Activated CD4-positive, alpha-beta memory T cell treated with anti-CD3 and anti-CD28 coated beads for 36 hours (primary cell): ENCODE data around the gene IQCH. TPM values are rescaled to one million over a fixed set of nuclear protein-coding genes. Genes with fewer than 3 reads are reported as not detected.

ENCODE experiments used
- CTCF ChIA-PET: fragments of 350-600 bp; sonication (Branson Sonifier 250); formaldehyde crosslinking; loops from one replicate; lab custom pipeline; 2021; ENCODE audit warnings: antibody characterized with exemption, inconsistent platforms; lab: Charles Lee
- POLR2A ChIA-PET: fragments of 350-600 bp; sonication (Branson Sonifier 250); formaldehyde crosslinking; loops from one replicate; lab custom pipeline; 2021; ENCODE audit warnings: antibody characterized with exemption; lab: Charles Lee
- DNase-seq: peaks from one replicate; pipeline ENCODE4 v3.0.0-alpha.2; 2020
- H3K27ac Mint-ChIP-seq: one replicate; pipeline ENCODE4 v1.8.0; 2021; ENCODE audit warnings: mixed read lengths
- H3K27me3 Mint-ChIP-seq: one replicate; pipeline ENCODE4 v1.8.0; 2021; ENCODE audit warnings: mixed read lengths
- H3K36me3 Mint-ChIP-seq: one replicate; pipeline ENCODE4 v1.8.0; 2021; ENCODE audit warnings: mixed read lengths
- H3K4me1 Mint-ChIP-seq: one replicate; pipeline ENCODE4 v1.8.0; 2021; ENCODE audit warnings: low read depth, mixed read lengths
- H3K4me3 Mint-ChIP-seq: one replicate; pipeline ENCODE4 v1.8.0; 2021; ENCODE audit warnings: mild to moderate bottlenecking, mixed read lengths
- H3K9me3 Mint-ChIP-seq: one replicate; pipeline ENCODE4 v1.8.0; 2021; ENCODE audit warnings: mixed read lengths
- intact Hi-C: fragments of 100-400 bp; cut with micrococcal nuclease; formaldehyde crosslinking; loops from one replicate; pipeline ENCODE4 v1.15.1; 2023
- total RNA-seq, 2 experiments: library from RNA; stranded (reverse); gene quantifications; one replicate each; pipeline ENCODE4 v1.2.3, GENCODE V29; 2021

IQCH gene
- total RNA-seq, 2 experiments from 2014 or later, result 1.6 to 2.8 TPM

DNA sequence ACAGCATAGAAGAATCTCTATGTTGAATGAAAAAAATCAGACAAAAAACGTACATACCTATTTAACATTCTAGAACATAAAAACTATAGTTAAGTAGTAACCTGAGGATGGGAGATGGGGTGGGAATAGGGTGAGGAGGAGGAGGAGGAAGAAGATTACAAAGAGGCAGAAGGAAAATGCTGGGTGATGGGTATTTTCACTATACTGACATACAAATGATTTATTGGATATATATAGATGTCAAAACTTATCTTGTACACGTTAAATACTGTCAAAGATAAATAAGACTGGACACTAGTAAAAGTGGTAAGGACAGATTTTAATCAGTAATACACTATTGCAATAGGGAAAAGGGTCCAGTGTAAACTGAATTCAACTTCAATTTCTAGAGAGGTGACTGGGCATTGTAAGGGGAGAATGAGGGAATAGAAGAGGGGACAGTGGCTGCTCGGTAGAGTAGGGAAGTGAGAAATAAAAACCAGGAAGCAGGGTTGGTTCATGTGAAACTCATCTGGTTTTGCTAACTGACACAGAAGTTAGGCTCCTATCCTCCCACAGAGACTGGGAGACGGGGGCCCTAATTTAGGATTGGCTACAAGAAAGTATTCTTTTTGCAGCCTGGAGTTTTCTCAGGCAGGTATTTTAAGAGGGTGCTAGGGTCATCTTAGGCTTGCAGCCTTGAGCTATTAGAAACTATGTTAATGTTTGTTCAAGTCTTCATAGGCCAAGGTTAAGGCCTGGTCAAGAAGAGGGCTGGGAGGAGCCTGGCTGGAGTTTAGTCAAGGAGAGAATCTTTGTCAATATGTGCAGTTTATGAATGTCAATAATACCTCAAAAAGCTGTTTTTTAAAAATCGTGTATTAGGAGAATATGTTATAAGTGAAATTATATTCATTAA lies 251.3 kb downstream of the IQCH start:
- intact Hi-C loops, result no loop called here
- H3K36me3 Mint-ChIP-seq, result peaks cover 6% of the 10 kb centered on the region
- ChIA-PET CTCF (no interaction called here), POLR2A (no interaction called here)
- H3K27me3 Mint-ChIP-seq, result no peaks in the 10 kb centered on the region
- H3K4me3 Mint-ChIP-seq, result no peak overlapping the region
- no peaks in the 10 kb centered on the region for H3K4me1 Mint-ChIP-seq
- H3K9me3 Mint-ChIP-seq, result no peaks in the 10 kb centered on the region
- no peak for DNase-seq
- no peak overlapping the region for H3K27ac Mint-ChIP-seq

- Mint-ChIP-seq H3K9me3 (no peaks in the 10 kb centered on the region), H3K4me1 (no peaks in the 10 kb centered on the region), H3K36me3 (peaks cover 7% of the 10 kb centered on the region), H3K27ac (no peak overlapping the region), H3K4me3 (no peak overlapping the region), H3K27me3 (no peaks in the 10 kb centered on the region)
- DNase-seq, result no peak
- intact Hi-C loops, result no loop called here
- ChIA-PET CTCF (interaction anchor here (1.0 kb wide), 1 partner anchor 73 kb away, joined by 3 read pairs; no protein-coding TSS in a partner anchor), POLR2A (no interaction called here)
Measured at GRCh38 chr15:67506775-67507747, 252.5 kb downstream of the IQCH start.

DNA sequence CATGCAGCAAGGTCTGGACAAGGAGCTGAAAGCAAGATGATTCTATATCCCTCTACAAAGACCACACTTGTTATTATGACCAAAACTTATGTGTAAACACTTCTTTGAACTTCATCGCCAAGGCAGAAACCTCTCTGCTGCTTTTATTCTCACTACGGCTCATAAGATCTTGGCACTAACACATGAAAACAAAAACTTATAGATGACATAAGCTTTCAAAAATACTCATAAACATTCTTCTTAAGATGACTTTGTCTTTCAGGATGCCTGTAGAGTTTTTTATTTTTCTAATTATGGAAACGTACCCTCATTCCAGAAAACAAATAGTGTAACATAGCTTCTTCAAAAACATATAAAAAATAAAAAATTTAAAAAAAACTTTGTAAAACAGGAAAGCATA lies 253.8 kb downstream of the IQCH start:
- Mint-ChIP-seq H3K9me3 (no peaks in the 10 kb centered on the region), H3K27me3 (no peaks in the 10 kb centered on the region), H3K27ac (no peak overlapping the region), H3K4me3 (no peak overlapping the region), H3K4me1 (no peaks in the 10 kb centered on the region), H3K36me3 (peaks cover 15% of the 10 kb centered on the region)
- no peak for DNase-seq
- ChIA-PET POLR2A (interaction anchor here (0.5 kb wide), 1 partner anchor 1766 kb away, joined by 3 read pairs; no protein-coding TSS in a partner anchor), CTCF (interaction anchor here (0.9 to 1.0 kb wide), 2 partner anchors 67 to 75 kb away, joined by 3 read pairs; no protein-coding TSS in a partner anchor)
- intact Hi-C loops, result no loop called here

GRCh38 chr15:67509918-67510317 lies 255.3 kb downstream of the IQCH start:
- no peak for DNase-seq
- Mint-ChIP-seq H3K27ac (no peak overlapping the region), H3K27me3 (no peaks in the 10 kb centered on the region), H3K4me1 (no peaks in the 10 kb centered on the region), H3K9me3 (no peaks in the 10 kb centered on the region), H3K4me3 (no peak overlapping the region), H3K36me3 (peaks cover 13% of the 10 kb centered on the region)
- intact Hi-C loops, result no loop called here
- POLR2A ChIA-PET, result no interaction called here
- CTCF ChIA-PET, result no interaction called here

GRCh38 chr15:67510597-67511190 lies 256.1 kb downstream of the IQCH start:
- Mint-ChIP-seq H3K9me3 (no peaks in the 10 kb centered on the region), H3K27ac (no peak overlapping the region), H3K4me3 (no peak overlapping the region), H3K4me1 (no peaks in the 10 kb centered on the region), H3K36me3 (peaks cover 13% of the 10 kb centered on the region), H3K27me3 (no peaks in the 10 kb centered on the region)
- ChIA-PET CTCF (no interaction called here), POLR2A (no interaction called here)
- DNase-seq, result no peak
- intact Hi-C loops, result no loop called here

GRCh38 chr15:67511606-67512005 lies 257.0 kb downstream of the IQCH start:
- DNase-seq, result no peak
- H3K27me3 Mint-ChIP-seq, result no peaks in the 10 kb centered on the region
- no peak overlapping the region for H3K27ac Mint-ChIP-seq
- no peaks in the 10 kb centered on the region for H3K9me3 Mint-ChIP-seq
- H3K36me3 Mint-ChIP-seq, result peaks cover 13% of the 10 kb centered on the region
- no peaks in the 10 kb centered on the region for H3K4me1 Mint-ChIP-seq
- ChIA-PET POLR2A (no interaction called here), CTCF (no interaction called here)
- intact Hi-C loops, result no loop called here
- no peak overlapping the region for H3K4me3 Mint-ChIP-seq

GRCh38 chr15:67512140-67512539 lies 257.6 kb downstream of the IQCH start:
- Mint-ChIP-seq H3K9me3 (no peaks in the 10 kb centered on the region), H3K4me1 (no peaks in the 10 kb centered on the region), H3K36me3 (peaks cover 13% of the 10 kb centered on the region), H3K27me3 (no peaks in the 10 kb centered on the region), H3K27ac (no peak overlapping the region), H3K4me3 (no peak overlapping the region)
- ChIA-PET POLR2A (no interaction called here), CTCF (no interaction called here)
- intact Hi-C loops, result no loop called here
- DNase-seq, result no peak

- Mint-ChIP-seq H3K9me3 (no peaks in the 10 kb centered on the region), H3K27me3 (no peaks in the 10 kb centered on the region), H3K27ac (no peak overlapping the region), H3K4me3 (no peak overlapping the region), H3K36me3 (peaks cover 15% of the 10 kb centered on the region), H3K4me1 (peaks cover 2% of the 10 kb centered on the region)
- CTCF ChIA-PET, result interaction anchor here (0.7 kb wide), 1 partner anchor 10 kb away, joined by 3 read pairs; no protein-coding TSS in a partner anchor
- intact Hi-C loops, result no loop called here
- POLR2A ChIA-PET, result no interaction called here
- no peak for DNase-seq
Measured at GRCh38 chr15:67512933-67513714, 258.5 kb downstream of the IQCH start.

GRCh38 chr15:67515090-67515489 lies 260.5 kb downstream of the IQCH start:
- H3K4me3 Mint-ChIP-seq, result no peak overlapping the region
- H3K27me3 Mint-ChIP-seq, result no peaks in the 10 kb centered on the region
- intact Hi-C loops, result no loop called here
- no peaks in the 10 kb centered on the region for H3K9me3 Mint-ChIP-seq
- CTCF ChIA-PET, result no interaction called here
- DNase-seq, result no peak
- peaks cover 11% of the 10 kb centered on the region for H3K36me3 Mint-ChIP-seq
- peaks cover 2% of the 10 kb centered on the region for H3K4me1 Mint-ChIP-seq
- H3K27ac Mint-ChIP-seq, result no peak overlapping the region
- POLR2A ChIA-PET, result no interaction called here

DNA sequence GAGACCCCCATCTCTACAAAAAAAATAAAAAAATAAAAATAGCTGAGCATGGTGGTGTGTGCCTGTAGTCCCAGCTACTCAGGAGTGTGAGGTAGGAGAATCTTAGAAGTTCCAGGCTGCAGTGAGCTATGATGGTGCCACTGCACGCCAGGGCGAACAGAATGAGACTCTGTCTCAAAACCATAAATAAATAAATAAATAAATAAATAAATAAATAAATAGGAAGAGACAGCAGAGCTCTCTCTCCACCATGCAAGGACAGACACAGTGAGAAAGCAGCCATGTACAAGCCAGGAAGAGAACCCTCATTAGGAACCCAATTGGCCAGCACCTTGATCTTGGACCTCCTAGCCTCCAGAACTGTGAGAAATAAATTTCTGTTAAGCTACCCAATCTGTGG lies 261.0 kb downstream of the IQCH start:
- Mint-ChIP-seq H3K27me3 (no peaks in the 10 kb centered on the region), H3K27ac (no peak overlapping the region)
- intact Hi-C loops, result no loop called here

More for the DNA sequence above, 261.0 kb downstream of the IQCH start:
- Mint-ChIP-seq H3K4me1 (peaks cover 2% of the 10 kb centered on the region), H3K9me3 (no peaks in the 10 kb centered on the region), H3K4me3 (no peak overlapping the region), H3K36me3 (peaks cover 11% of the 10 kb centered on the region)
- ChIA-PET CTCF (no interaction called here), POLR2A (no interaction called here)
- DNase-seq, result no peak
